GM23338 (cell line): ENCODE measurements around the gene LCTL.
"Not testable (repeated sequence)": the region's sequence is repeated elsewhere in the genome, so short reads cannot be mapped to it uniquely, and the experiment has no call there.

ENCODE experiments used
- CREB1 ChIP-seq: fragments of 250-450 bp; sonication (Bioruptor Pico); IDR thresholded peaks from 2 replicates; pipeline ENCODE4 v1.5.0; 2020; ENCODE audit warnings: low read depth, mild to moderate bottlenecking, moderate library complexity
- CTCF ChIP-seq, 2 experiments: fragments of 200-600 bp in 1 of 2; sonication (generic) in 1 of 2; conservative IDR thresholded peaks; 2 replicates each; pipeline versions ENCODE4 v1.5.1 to v1.6.1; 2016 to 2017; ENCODE audit warnings: antibody characterized with exemption in 2 of 2, low read depth in 2 of 2, mild to moderate bottlenecking in 2 of 2, moderate library complexity in 1 of 2
- EZH2 ChIP-seq: fragments of 200-600 bp; sonication (generic); IDR thresholded peaks from one replicate; pipeline ENCODE4 v1.8.0; 2017; ENCODE audit warnings: antibody characterized with exemption, mild to moderate bottlenecking, low read depth; ENCODE audit not compliant: unreplicated experiment
- JUNB ChIP-seq: IDR thresholded peaks from one replicate; pipeline ENCODE4 v1.6.1; 2016; ENCODE audit warnings: antibody characterized with exemption; ENCODE audit not compliant: unreplicated experiment
- POLR2AphosphoS5 ChIP-seq: IDR thresholded peaks from 2 replicates; pipeline ENCODE4 v1.6.1; 2016; ENCODE audit warnings: antibody characterized with exemption, low read depth
- ZNF331 ChIP-seq: fragments of 250-450 bp; sonication (Bioruptor Pico); IDR thresholded peaks from 2 replicates; pipeline ENCODE4 v1.5.0; 2020; ENCODE audit warnings: low read depth, mild to moderate bottlenecking, moderate library complexity

GRCh38 chr15:66503041-66503648, 62.7 kb downstream of the LCTL start:
- not testable (repeated sequence) for TF ChIP-seq CTCF (conservative IDR thresholded peaks at IDR 0.05; ENCODE audit: low read depth in 2 of 2); POLR2AphosphoS5; ZNF331 (CRISPR knock-in tag); EZH2; JUNB; CREB1 (CRISPR knock-in tag)
